Parathyroid adenoma (tissue), 2 donors: ENCODE results near the gene IFNLR1.

Experiments
- H2AFZ ChIP-seq: fragments of 300-600 bp; sonication (generic); one replicate; pipeline ENCODE4 v1.7.0; 2017; ENCODE audit warnings: antibody characterized with exemption, mild to moderate bottlenecking
- H3K27ac ChIP-seq: fragments of 300-600 bp; sonication (generic); one replicate; pipeline ENCODE4 v1.7.0; 2017
- H3K27me3 ChIP-seq: fragments of 300-600 bp; sonication (generic); one replicate; pipeline ENCODE4 v1.7.0; 2017; ENCODE audit warnings: low read length; ENCODE audit not compliant: control insufficient read depth, insufficient read depth
- H3K36me3 ChIP-seq: fragments of 300-600 bp; sonication (generic); one replicate; pipeline ENCODE4 v1.7.0; 2017; ENCODE audit warnings: low read length; ENCODE audit not compliant: control insufficient read depth, insufficient read depth
- H3K4me1 ChIP-seq: fragments of 300-600 bp; sonication (generic); one replicate; pipeline ENCODE4 v1.7.0; 2017; ENCODE audit warnings: control low read depth
- H3K4me2 ChIP-seq: fragments of 300-600 bp; sonication (generic); one replicate; pipeline ENCODE4 v1.7.0; 2017; ENCODE audit warnings: low read length
- H3K4me3 ChIP-seq: fragments of 300-600 bp; sonication (generic); one replicate; pipeline ENCODE4 v1.7.0; 2017; ENCODE audit warnings: low read depth, low read length
- H3K79me2 ChIP-seq: fragments of 300-600 bp; sonication (generic); one replicate; pipeline ENCODE4 v1.7.0; 2017; ENCODE audit warnings: control low read depth
- H3K9ac ChIP-seq: fragments of 300-600 bp; sonication (generic); one replicate; pipeline ENCODE4 v1.7.0; 2017; ENCODE audit warnings: mild to moderate bottlenecking
- H3K9me3 ChIP-seq: fragments of 300-600 bp; sonication (generic); one replicate; pipeline ENCODE4 v1.7.0; 2017; ENCODE audit warnings: low read length; ENCODE audit not compliant: control insufficient read depth
- TF ChIP-seq, protein P1 (sequence below): fragments of 300-600 bp; sonication (generic); IDR thresholded peaks from one replicate; pipeline ENCODE4 v1.7.0; 2017; ENCODE audit warnings: antibody characterized with exemption, mild to moderate bottlenecking
- donor health status: primary hyperparathyroidism.

The IFNLR1 gene

DNA sequence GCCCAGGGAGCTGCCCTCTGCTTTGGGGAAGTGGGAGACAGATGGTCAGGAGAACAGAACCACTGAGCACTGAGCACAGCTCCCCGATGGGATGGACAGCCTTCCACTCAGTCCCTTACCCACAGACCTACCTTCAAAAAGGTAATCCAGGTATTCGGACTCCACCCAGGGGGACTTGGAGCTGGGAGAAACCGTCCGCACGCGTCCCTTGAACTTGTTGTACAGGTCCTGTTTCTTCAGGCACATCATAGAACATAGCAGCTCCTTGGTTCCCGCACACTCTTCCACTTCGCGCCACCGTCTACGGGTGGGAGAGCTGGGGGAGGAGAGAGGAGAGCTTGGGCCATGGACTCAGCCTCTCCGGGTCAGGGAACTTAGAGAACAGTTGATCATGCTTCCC is 17.8 kb downstream of the IFNLR1 start:
- Histone ChIP-seq H3K4me2 (no peak overlapping the region), H2AFZ (no peak overlapping the region), H3K4me3 (no peak overlapping the region), H3K36me3 (no peaks in the 10 kb centered on the region), H3K27me3 (no peaks in the 10 kb centered on the region), H3K9me3 (no peaks in the 10 kb centered on the region), H3K27ac (no peak overlapping the region), H3K9ac (no peak overlapping the region), H3K79me2 (no peaks in the 10 kb centered on the region), H3K4me1 (no peaks in the 10 kb centered on the region)
- TF ChIP-seq, protein P1, sequence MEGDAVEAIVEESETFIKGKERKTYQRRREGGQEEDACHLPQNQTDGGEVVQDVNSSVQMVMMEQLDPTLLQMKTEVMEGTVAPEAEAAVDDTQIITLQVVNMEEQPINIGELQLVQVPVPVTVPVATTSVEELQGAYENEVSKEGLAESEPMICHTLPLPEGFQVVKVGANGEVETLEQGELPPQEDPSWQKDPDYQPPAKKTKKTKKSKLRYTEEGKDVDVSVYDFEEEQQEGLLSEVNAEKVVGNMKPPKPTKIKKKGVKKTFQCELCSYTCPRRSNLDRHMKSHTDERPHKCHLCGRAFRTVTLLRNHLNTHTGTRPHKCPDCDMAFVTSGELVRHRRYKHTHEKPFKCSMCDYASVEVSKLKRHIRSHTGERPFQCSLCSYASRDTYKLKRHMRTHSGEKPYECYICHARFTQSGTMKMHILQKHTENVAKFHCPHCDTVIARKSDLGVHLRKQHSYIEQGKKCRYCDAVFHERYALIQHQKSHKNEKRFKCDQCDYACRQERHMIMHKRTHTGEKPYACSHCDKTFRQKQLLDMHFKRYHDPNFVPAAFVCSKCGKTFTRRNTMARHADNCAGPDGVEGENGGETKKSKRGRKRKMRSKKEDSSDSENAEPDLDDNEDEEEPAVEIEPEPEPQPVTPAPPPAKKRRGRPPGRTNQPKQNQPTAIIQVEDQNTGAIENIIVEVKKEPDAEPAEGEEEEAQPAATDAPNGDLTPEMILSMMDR: no peak

DNA sequence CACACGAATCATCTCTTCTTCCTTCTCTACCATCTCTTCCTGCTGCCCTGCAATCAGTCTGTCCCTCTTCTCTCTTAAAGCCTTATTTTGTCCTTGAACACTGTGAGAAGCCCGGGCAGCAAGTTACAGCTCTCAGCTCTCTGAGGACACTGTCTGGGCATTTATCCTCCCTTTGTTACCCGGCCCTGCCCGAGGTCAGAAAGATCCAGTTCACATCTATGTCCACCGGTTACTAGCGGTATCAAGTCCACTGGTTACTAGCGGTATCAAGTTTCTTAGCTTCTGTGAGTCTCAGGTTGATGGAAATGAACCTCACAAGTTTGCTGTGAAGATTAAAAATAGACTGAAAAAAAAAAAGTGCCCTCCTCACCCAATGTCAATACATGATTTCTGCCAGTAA is 18.8 kb downstream of the IFNLR1 start:
- no peak overlapping the region for H3K27ac ChIP-seq
- H3K27me3 ChIP-seq: no peaks in the 10 kb centered on the region
- no peak overlapping the region for H3K4me3 ChIP-seq
- no peaks in the 10 kb centered on the region for H3K36me3 ChIP-seq
- no peak overlapping the region for H3K9ac ChIP-seq
- H3K79me2 ChIP-seq: no peaks in the 10 kb centered on the region
- H3K9me3 ChIP-seq: no peaks in the 10 kb centered on the region
- no peak overlapping the region for H3K4me2 ChIP-seq
- TF ChIP-seq, protein P1: no peak
- no peaks in the 10 kb centered on the region for H3K4me1 ChIP-seq
- H2AFZ ChIP-seq: no peak overlapping the region

DNA sequence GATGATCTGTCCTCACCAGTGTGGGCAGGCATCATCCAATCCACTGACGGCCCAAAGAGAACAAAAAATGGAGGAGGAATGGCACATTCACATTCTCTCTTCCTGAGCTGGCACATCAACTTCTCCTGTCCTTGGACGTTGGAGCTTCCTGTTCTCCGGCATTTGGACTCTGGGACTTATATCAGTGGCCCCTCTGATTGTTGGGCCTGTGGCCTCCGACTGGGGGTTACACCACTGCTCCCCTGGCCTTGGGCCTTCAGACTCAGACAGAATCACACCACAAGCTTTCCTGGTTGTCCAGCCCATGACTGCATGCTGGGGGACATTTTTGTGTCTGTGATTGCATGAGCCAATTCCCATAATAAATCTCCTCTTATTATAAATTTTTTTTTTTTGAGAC is 20.1 kb downstream of the IFNLR1 start:
- Histone ChIP-seq H2AFZ (no peak overlapping the region), H3K4me1 (no peaks in the 10 kb centered on the region), H3K79me2 (no peaks in the 10 kb centered on the region), H3K27me3 (no peaks in the 10 kb centered on the region), H3K4me2 (no peak overlapping the region), H3K4me3 (no peak overlapping the region), H3K27ac (no peak overlapping the region), H3K9ac (no peak overlapping the region), H3K9me3 (no peaks in the 10 kb centered on the region), H3K36me3 (no peaks in the 10 kb centered on the region)
- TF ChIP-seq, protein P1: no peak

DNA sequence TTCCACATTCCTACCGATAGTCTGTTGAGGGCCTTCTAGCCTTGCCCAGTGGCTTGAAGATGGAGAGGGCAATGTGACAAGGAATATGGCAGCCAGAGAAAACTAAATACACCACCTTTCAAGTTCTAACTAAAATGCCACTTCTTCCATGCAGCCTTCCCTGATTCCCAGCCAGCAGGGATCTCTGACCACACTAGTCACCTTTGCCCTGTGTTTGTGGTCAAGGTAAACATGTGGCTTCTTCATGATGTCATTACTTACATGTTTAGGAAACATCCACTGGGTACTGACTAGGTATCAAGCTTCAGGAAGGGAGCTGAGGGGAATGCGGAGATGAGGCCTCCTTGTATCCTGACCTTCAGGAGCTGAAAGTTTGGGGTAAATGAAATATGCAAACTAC is 21.6 kb downstream of the IFNLR1 start:
- H3K4me2 ChIP-seq: no peak overlapping the region
- H3K4me3 ChIP-seq: no peak overlapping the region
- TF ChIP-seq, protein P1: no peak
- peaks cover 2% of the 10 kb centered on the region for H3K4me1 ChIP-seq
- H3K9ac ChIP-seq: no peak overlapping the region
- no peaks in the 10 kb centered on the region for H3K79me2 ChIP-seq
- no peaks in the 10 kb centered on the region for H3K9me3 ChIP-seq
- H3K27me3 ChIP-seq: no peaks in the 10 kb centered on the region
- no peaks in the 10 kb centered on the region for H3K36me3 ChIP-seq
- H2AFZ ChIP-seq: no peak overlapping the region
- H3K27ac ChIP-seq: no peak overlapping the region

DNA sequence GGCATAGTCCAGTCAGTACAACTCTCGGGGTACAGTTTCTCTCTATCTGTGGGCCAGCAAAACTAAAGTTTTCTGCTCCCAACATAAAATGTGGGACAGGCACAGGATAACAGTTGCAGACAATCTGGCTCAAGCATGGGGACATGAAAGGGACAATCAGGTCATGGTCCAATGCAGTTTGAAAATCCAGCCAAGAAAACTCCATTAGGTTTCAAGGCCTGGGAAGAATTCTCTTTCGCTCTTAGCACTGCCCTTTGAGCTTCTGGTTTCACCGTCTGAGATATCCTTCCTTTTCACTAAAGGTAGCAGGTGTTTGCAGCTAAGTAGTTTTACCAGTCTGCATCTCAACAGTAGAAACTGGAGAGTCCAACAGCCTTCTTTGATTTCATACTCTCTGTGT is 23.1 kb downstream of the IFNLR1 start:
- Histone ChIP-seq H3K4me2 (no peak overlapping the region), H3K79me2 (no peaks in the 10 kb centered on the region), H3K9ac (no peak overlapping the region), H2AFZ (no peak overlapping the region), H3K9me3 (no peaks in the 10 kb centered on the region), H3K27me3 (no peaks in the 10 kb centered on the region), H3K4me1 (peaks cover 2% of the 10 kb centered on the region), H3K4me3 (no peak overlapping the region), H3K36me3 (no peaks in the 10 kb centered on the region), H3K27ac (no peak overlapping the region)
- TF ChIP-seq, protein P1: no peak
